ENCODE measurements around the gene CYB5RL.
"Not testable (repeated sequence)": the region's sequence is repeated elsewhere in the genome, so short reads cannot be mapped to it uniquely, and the experiment has no call there.

The CYB5RL gene

GRCh38 chr1:54178296-54179070 is 21.3 kb downstream of the CYB5RL start:
- FAIRE-seq, result no peak

DNA sequence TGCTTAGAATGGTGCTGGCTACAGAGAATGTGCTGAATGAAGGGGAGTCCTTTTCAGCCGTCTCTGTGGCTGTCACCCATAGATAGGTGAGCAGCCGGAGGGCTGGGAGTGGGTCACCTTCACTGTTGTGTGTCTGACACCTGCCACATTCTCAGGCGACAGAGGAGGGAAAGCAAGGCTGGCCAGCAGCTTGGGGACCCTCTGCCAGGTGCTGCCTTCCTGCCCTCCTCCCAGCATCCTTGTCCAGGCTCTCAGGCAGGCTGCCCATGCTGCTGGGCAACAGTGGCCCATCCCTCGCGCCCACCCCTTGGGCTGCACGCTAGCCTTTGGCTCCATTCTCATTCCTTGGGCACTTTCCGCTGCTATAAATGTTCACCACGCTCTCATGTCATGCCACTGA is 22.1 kb downstream of the CYB5RL start:
- no peak for FAIRE-seq

GRCh38 chr1:54176621-54177327 is 23.1 kb downstream of the CYB5RL start:
- FAIRE-seq, result no peak

GRCh38 chr1:54174106-54174505 is 25.7 kb downstream of the CYB5RL start:
- FAIRE-seq, result no peak

DNA sequence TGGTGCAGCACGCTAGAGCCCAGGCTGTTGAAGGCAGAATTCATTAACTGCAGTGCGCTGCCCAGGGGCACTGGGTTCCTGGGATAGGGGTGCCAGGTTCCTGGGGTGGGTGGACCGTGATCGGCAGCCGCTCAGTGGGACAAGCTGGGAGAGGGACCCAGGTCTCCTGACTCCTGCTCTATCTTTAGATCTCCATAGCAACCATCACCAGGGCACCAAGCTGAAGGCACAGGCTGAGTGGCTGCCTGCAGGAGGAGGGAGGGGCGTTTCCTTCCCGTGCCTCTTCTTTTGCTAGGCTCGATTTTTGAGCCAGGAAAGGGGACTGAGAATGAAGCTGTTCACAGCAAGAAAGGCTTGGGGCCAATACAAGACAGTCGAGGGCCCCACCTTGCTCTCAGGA is 26.1 kb downstream of the CYB5RL start:
- FAIRE-seq, result no peak

DNA sequence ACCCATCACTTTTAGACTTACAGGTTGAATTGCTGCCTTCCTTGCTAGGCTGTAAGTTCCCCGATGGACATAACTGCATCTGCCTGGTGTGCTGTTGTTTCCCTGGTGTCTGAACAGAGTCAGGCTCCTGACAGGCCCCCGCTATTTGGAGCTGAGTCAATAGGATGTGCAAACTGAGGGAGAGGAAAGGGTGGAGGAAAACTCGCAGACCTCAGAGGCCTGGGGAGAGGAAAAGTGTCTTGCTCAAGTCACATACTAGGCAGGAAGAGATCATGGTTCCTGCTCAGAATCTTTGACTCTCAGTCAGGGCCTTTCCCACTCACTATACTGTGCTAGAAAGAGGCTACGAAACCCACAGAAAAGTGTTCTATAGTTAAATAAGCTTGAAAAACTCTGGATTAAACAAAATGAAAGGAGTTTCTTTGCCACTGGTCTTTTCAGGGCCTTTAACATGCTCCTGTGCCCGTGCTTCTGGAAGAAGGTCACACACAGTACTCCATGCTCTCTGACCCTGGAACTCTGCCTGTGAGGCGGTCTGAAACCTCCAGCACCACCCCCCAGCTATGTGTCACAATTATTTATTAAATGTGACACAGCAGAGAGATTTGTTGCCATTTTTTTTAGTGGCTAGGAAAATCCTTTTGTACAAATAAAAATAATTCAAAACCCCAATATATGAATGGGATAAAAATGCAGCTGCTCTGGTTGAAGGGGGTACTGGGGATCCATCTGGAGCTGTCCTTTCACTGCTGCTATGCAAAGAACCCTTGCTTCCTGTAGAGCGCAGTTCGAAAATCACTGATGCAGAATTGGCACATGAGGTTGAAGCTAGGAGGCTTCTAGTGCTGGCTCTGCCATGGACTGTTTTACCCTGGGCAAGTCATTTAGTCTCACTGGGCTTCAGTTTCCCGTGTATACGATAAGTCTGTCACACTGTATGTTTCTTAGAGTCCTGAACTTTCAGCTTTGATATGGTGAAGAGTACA is 26.9 kb downstream of the CYB5RL start:
- no peak for FAIRE-seq

GRCh38 chr1:54171606-54172005 is 28.2 kb downstream of the CYB5RL start:
- no peak for FAIRE-seq

- FAIRE-seq, result no peak
These were observed 28.8 kb downstream of the CYB5RL start for GRCh38 chr1:54171016-54171415.

- no peak for FAIRE-seq
These were observed 30.8 kb downstream of the CYB5RL start for GRCh38 chr1:54169068-54169467.

DNA sequence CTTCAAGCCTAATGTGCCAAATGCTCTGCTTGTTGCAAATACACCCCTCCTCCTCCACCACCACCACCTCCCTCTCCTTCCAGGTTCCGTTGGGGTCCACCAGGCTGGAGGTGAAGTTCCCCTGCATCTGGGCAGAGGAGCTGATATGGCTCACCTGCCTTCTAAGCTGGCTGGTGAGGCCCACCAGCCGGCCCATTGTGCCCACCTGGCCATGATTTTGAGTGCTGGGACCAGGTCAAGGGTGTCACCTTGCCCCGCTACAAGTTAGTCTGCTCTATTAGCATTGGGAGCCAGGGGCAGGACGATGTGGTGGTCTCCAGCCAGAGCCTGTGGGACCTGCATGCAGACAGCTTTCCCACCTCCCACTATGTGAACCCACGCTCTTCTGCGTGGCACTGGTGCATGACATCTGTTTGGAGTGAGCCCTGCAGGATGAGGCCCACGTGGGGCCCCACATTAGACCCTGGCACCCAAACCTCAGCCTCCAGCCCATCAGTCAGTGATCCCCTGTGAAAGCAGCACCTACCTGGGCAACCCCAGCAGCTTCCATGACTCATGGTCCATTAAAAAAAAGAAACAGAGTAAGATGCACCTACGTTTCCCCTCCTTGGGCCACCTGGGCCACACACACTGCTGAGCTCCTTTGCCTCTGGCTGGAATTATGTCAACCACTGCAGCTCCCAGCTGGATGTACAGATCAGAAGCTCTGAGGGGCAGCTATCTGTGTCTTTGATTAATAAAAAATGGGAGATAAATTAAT is 31.4 kb downstream of the CYB5RL start:
- no peak for FAIRE-seq

DNA sequence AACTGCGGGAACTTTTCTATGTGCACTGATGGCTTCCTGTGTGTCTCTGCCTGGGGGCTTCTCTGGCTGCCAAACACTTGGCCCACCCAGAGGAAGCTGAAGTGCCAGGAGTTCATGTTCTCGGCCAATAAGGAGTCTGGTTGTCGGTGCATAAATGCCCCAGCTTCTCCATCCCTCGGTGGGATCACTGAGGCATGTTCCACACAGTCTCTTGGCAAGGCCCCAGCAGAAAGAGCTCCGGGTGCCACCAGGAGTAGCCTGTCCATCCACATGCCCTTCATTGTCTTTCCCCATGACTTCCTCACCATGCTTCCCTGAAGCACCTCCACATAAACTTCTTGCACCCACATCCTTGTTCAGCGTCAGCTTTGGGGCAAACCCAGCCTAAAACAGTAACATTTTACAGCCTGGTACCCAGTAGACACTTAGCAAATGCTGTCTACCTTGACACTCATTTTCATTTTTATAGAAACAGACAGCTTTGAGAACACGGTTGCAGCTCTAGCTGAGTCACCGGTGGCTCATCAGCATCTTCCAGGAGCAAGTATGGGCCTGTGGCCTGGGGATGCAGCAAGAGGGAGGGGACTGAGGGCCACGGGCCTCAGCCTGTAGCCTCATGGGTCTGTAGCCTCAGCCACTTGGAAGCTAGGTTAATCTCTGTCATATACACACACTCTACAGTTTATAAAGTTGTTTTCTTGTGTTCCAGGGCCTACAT is 32.2 kb downstream of the CYB5RL start:
- no peak for FAIRE-seq

DNA sequence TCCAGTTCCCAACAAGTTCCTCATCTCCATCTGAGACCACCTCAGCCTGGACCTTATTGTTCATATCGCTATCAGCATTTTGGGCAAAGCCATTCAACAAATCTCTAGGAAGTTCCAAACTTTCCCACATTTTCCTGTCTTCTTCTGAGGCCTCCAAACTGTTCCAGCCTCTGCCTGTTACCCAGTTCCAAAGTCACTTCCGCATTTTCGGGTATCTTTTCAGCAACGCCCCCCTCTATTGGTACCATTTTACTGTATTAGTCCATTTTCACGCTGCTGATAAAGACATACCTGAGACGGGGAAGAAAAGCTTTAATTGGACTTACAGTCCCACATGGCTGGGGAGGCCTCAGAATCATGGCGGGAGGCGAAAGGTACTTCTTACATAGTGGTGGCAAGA is 33.5 kb downstream of the CYB5RL start:
- not testable (repeated sequence) for FAIRE-seq

GRCh38 chr1:54165146-54165545 is 34.7 kb downstream of the CYB5RL start:
- no peak for FAIRE-seq

GRCh38 chr1:54163573-54163972 is 36.3 kb downstream of the CYB5RL start:
- FAIRE-seq, result no peak

GRCh38 chr1:54163051-54163450 is 36.8 kb downstream of the CYB5RL start:
- no peak for FAIRE-seq

DNA sequence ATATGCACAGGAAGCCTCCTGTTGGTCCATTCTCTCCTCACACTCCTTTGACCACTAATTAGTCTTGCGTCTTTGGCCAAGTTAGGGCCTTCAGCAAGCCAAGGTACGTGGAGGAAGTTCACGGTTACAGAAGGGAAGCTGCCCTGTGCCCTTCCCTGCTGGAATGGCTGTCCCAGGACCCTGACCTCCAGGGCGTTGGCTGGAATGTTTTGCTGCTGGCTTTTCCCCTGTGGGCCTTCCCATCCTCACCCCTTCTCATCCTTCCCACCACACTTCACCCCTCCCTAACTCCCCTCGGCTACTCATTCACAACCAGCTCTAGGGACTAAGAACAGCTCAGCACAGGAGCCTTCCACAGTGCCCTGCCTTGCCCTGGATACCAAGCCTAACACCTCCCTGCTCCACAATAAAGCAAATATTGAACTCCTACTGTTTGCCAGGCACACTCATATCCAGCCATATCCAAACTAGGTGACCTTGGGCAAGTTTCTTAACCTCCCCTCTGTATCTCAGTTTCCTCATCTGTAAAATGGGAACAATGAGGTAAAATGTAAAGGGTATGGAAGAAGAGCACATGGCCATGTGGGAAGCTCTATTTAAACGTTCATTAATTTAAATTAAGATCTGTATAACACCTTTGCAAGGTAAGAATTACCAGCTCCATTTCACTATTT is 38.2 kb downstream of the CYB5RL start:
- no peak for FAIRE-seq

DNA sequence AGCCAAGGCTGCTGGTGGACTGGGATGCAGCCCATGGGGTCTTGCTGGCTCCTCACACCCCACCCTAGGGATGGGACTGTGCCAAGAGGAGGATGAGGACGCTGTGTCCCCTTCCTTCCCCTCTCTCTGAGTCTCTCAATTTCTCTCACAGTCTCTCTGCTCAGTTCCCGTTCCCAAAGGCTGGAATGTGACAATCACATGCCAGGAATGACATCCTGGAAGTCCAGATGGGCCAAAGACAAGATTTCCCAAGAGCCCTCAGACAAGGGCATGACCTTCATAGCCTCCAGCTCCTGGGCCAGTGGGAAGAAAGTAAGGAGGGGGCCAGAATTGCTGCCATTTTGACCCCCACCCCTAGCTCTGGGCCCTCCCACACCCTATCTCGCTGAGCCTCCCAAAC is 39.5 kb downstream of the CYB5RL start:
- FAIRE-seq, result no peak

DNA sequence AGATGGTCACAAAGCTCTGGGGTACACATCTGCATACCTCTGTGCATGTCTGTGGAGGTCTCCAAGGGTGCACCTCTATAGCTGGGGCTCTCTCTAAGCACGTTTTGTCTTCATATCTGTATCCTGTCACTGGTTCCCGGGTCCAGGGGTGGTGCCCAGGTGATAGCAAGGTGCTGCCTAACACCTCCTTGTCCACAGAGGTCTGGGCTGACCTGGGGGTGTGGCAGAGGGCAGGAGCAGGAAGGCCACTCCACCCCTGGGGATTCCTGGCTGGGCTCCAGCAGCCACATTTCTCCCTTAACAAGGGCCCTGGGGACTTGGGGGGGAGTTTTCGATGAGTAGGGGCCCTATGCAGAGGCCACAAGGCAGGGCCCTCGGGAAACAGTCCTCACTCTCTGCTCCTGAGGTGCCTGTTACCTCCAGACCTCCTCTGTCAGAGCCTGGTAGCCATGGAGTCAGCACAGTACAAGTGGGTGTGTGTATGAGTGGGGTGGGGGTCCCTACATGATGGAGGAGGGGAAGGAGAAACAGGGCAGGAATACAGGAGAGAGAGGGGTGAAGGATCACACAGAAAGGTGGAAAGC is 40.0 kb downstream of the CYB5RL start:
- FAIRE-seq, result no peak

- FAIRE-seq, result no peak
These were observed 41.8 kb downstream of the CYB5RL start for GRCh38 chr1:54158071-54158470.

DNA sequence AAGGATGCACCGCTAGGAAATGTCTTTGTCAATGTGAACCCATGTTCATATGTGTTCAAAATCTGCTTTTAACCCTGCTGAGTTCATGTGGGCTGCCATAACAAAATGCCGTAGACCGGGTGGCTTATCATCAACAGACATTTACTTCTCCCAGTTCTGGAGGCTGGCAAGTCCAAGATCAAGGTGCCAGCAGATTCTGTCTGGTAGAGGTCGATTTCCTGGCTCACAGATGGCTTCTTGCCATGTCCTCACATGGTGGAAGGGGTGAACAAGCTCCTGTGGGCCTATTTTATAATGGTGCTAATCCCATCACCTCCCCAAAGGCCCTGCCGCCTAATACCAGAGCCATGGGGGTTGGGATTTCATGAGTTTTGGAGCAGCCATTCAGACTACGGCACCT is 42.4 kb downstream of the CYB5RL start:
- FAIRE-seq, result no peak

- FAIRE-seq, result no peak
These were observed 42.8 kb downstream of the CYB5RL start for GRCh38 chr1:54156986-54157385.
